ENCODE measurements around the gene ASCC1.
"Not testable (repeated sequence)": the region's sequence is repeated elsewhere in the genome, so short reads cannot be mapped to it uniquely, and the experiment has no call there.

The ASCC1 gene

DNA sequence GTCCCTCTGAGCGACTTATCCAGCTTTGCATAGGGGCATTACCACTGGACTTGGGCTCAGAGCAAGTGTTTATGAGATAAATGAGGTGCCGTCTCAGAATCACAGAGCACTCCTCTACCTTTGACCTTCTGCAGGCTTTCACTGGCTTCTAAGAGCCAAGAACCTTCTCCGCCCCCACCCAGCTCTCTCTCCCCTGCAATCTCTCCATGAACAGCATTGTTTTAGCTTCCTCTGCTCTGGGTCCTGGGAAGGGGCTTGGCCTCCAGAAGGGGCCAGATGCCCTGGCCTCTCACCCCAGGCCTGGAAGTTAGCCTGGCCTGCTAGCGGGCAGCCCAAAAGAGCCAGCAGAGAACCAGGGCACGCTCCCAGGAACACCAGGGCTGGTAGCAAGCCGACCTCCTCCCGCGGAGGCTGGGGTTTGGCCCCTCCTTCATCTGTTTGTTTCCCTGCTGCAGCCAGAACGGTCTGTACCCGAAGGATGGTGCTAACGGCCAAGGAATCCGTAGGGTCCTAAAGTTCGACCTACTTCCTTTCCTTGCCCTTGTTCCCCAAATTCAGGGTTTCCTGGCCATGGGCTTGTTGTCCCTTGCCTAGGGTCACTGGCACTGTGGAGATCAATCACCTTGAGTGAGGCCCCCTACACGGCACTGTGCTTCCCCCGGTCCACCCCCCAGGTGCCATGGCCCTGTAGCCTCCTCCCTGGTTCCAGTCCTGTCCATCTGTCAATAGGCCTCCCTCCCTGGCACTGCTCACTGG is 38.9 kb upstream of the ASCC1 start:
- peak overlapping the region; percentile 50 for H3K4me3 Mint-ChIP-seq
- no peaks in the 10 kb centered on the region for H3K9me3 Mint-ChIP-seq
- peak; percentile 56 for DNase-seq
- ATAC-seq: peak; percentile 35
- H3K27ac Mint-ChIP-seq: peak overlapping the region; percentile 63
- H3K4me1 Mint-ChIP-seq: peaks cover 82% of the 10 kb centered on the region
- no peaks in the 10 kb centered on the region for H3K27me3 Mint-ChIP-seq
- no peaks in the 10 kb centered on the region for H3K36me3 Mint-ChIP-seq (ENCODE audit: low read depth)

DNA sequence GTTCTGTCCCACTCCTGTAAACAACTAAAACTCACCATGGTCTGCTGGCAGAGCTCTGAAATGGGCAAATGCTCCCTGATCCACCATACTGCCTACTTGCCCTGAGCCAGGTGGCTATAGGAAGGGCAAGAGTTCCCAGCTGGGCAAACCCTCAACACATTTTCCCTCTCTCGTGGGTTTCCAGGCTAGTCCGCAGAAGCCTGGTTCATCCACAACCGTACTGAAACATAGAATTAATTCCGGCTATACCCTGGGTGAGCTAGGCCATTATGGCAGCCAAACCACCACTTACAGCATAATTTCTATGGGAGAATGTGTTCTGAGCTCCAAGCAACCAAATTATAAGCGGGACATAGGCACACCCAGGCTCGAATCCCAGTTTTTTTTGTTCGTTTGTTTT is 37.5 kb upstream of the ASCC1 start:
- H3K4me1 Mint-ChIP-seq: peaks cover 79% of the 10 kb centered on the region

DNA sequence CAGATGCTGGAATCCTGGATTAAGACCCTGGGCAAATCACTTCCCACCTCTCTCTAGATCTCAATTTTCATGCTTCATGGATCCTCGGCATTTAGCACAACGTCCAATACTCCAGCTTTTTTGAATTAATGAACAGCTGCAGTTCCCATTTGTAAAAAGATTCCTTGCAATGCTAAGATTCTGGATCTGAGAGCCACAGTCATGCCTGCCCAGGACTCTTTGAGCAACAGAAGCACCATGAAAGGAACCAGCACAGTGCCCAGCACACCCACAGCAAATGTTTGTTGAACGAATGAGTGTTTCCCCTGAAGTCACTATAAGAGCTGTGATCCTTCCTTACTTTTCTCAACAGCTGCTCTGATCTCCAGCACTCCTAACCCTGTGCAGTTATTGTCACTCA is 36.9 kb upstream of the ASCC1 start:
- DNase-seq: no peak
- H3K4me3 Mint-ChIP-seq: no peak overlapping the region
- H3K27ac Mint-ChIP-seq: peak overlapping the region; percentile 49
- H3K27me3 Mint-ChIP-seq: no peaks in the 10 kb centered on the region
- H3K36me3 Mint-ChIP-seq (ENCODE audit: low read depth): no peaks in the 10 kb centered on the region
- peaks cover 83% of the 10 kb centered on the region for H3K4me1 Mint-ChIP-seq
- no peaks in the 10 kb centered on the region for H3K9me3 Mint-ChIP-seq
- no peak for ATAC-seq

More for the DNA sequence above, 37.5 kb upstream of the ASCC1 start:
- H3K27me3 Mint-ChIP-seq: no peaks in the 10 kb centered on the region
- no peak overlapping the region for H3K4me3 Mint-ChIP-seq
- no peak for DNase-seq
- H3K36me3 Mint-ChIP-seq (ENCODE audit: low read depth): no peaks in the 10 kb centered on the region
- peak overlapping the region; percentile 49 for H3K27ac Mint-ChIP-seq
- no peak for ATAC-seq
- no peaks in the 10 kb centered on the region for H3K9me3 Mint-ChIP-seq

DNA sequence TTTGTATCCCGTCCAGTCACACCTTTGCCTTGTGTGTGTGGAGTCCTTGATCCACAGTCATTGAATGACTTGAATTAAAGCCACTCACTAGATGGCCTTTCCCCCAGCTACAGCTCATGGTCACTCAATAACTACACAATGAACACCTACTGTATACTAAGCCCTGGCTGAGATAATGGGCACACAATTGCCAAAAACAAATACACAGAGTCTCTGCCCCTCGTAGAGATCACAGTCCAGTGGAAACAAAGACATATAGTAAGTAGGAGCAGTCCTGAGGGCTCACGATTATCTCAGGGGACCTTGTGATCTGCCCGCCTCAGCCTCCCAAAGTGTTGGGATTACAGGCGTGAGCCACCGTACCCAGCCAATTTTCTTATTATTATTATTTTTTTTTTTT is 35.6 kb upstream of the ASCC1 start:
- ATAC-seq (no peak), DNase-seq (no peak)
- Mint-ChIP-seq H3K9me3 (no peaks in the 10 kb centered on the region), H3K4me1 (peaks cover 86% of the 10 kb centered on the region), H3K36me3 (ENCODE audit: low read depth) (no peaks in the 10 kb centered on the region), H3K27ac (no peak overlapping the region), H3K4me3 (no peak overlapping the region), H3K27me3 (no peaks in the 10 kb centered on the region)

DNA sequence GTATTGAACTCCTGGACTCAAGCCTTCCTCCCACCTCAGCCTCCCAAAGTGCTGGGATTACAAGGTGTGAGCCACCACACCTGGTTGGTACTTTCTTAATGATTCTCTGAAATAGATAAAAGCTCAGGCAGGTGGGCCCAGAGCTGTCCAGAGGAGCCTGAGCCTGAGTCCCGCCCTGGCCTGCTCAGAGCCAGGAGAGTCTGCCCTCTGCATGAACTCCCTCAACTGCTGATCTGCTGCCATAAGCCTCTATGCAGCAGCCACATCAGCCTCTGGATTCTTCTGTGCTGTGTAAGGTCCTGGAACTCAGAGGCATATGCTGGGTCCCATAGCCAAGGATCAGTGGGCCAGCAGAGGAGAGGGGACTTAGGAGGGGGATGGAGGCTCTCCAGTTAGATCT is 34.6 kb upstream of the ASCC1 start:
- Mint-ChIP-seq H3K36me3 (ENCODE audit: low read depth) (no peaks in the 10 kb centered on the region), H3K4me1 (peaks cover 84% of the 10 kb centered on the region), H3K27ac (peak overlapping the region; percentile 73), H3K27me3 (no peaks in the 10 kb centered on the region), H3K4me3 (peak overlapping the region; percentile 38), H3K9me3 (no peaks in the 10 kb centered on the region)
- DNase-seq (no peak), ATAC-seq (no peak)

DNA sequence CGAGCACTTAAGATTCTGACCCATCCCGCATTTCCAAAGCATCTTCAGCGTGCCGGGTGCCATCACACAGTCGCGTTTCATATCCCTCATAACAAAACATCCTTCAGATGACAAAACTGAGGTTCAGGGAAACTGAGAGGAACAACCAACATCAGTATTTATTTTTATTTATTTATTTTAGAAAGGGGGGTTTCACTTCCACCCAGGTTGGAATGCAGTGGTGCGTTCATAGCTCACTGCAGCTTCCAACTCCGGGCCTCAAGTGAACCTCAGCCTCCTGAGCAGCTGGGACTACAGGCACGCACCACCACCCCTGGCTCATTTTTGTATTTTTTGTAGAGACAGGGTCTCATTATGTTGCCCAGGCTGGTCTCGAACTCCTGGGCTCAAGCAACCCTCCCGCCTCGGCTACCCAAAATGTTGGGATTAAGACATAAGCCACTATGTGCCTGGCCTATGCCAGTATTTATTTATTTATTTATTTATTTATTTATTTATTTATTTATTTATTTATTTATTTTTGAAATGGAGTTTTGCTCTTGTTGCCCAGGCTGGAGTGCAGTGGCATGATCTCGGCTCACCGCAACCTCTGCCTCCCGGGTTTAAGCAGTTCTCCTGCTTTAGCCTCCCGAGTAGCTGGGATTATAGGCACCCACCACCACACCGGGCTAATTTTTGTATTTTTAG is 33.2 kb upstream of the ASCC1 start:
- ATAC-seq; DNase-seq; H3K27me3 Mint-ChIP-seq; H3K36me3 Mint-ChIP-seq (ENCODE audit: low read depth); H3K9me3 Mint-ChIP-seq: not testable (repeated sequence)
- peak overlapping the region; percentile 94 for H3K27ac Mint-ChIP-seq
- H3K4me1 Mint-ChIP-seq: peaks cover 84% of the 10 kb centered on the region
- peak overlapping the region; percentile 77 for H3K4me3 Mint-ChIP-seq

DNA sequence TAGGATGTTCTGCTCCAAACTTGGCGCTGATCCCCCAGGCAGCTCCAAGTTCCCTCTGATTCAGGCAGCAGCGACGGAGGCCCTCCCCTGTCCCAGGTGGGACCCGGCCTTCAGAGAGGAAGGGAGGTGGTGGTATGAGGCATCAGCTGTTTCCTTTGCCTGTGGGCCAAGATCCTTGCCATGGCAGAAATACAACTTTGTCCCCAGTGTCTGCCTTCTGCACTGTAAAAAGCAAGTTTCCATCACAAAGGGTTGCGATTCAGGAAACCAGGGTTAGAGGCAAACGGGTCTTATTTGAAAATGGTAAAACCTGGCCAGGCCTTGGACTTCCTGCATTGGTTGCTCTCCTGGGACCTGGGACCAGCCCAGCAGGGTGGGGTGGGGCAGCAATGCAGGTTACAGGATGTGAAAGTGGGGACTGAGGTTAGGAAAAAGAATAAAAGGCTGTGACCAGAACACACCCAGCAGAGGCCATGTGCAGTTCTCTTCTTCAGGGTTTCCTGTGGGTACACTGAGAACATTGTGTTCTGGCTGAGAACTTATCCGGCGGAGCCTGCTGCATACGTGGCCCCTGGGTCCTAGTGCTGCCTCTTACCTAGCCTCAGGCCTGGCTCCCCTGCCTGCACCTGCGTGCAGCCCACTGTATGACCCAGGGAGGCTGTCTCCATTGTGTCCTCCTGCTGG is 32.5 kb upstream of the ASCC1 start:
- no peaks in the 10 kb centered on the region for H3K36me3 Mint-ChIP-seq (ENCODE audit: low read depth)
- peak overlapping the region; percentile 94 for H3K27ac Mint-ChIP-seq
- ATAC-seq: peak; percentile 90
- H3K27me3 Mint-ChIP-seq: no peaks in the 10 kb centered on the region
- peak; percentile 73 for DNase-seq
- peaks cover 85% of the 10 kb centered on the region for H3K4me1 Mint-ChIP-seq
- no peaks in the 10 kb centered on the region for H3K9me3 Mint-ChIP-seq
- peak overlapping the region; percentile 77 for H3K4me3 Mint-ChIP-seq

DNA sequence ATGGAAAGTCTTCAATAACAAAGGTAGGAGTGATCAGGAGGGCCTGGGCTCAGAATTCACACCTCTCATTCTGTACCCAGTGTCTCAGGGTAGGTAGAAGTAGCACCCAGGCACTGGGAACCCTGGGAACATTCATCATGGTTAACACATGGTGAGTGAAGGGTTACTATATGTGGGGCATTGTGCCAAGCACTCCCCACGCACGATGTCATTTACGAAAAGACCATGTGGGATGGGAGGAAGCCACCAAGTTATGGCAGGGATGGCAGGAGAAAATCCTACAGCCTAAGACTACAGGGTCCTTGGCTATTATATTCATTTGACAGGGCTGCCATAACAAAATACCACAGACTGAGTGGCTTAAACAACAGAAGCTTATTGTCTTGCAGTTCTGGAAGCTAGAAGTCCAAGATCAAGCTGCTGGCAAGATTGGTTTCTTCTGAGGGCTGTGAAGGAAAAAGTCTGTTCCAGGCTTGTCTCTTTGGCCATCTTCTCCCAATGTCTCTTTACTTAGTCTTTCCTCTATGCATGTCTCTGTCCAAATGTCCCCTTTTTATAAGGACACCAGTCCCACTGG is 30.0 kb upstream of the ASCC1 start:
- ATAC-seq (no peak), DNase-seq (no peak)
- peak overlapping the region; percentile 88 for H3K27ac Mint-ChIP-seq
- H3K4me3 Mint-ChIP-seq: peak overlapping the region; percentile 17
- H3K9me3 Mint-ChIP-seq: no peaks in the 10 kb centered on the region
- H3K4me1 Mint-ChIP-seq: peaks cover 90% of the 10 kb centered on the region
- no peaks in the 10 kb centered on the region for H3K36me3 Mint-ChIP-seq (ENCODE audit: low read depth)
- no peaks in the 10 kb centered on the region for H3K27me3 Mint-ChIP-seq

DNA sequence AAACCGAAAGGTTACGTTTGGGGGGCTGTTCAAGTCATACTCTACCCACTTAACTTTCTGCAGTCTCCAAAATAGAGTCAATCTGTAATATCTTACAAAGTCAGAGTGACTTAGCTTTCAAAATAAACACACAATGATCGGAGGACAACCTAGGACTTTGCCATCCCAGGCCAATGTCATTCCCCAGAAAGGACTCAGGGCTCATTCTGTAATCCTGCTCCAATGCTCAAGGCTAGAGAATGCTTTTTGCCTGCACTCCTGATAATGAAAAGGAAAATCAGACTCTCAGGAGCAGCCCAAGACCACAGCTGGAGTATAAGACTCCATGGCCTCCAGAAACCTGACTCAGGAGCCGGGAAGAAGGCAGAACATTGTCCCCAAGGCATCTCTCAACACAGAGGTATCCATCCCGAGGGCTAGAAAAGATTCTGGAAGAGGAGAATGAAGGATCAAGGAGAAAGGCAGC is 28.5 kb upstream of the ASCC1 start:
- H3K9me3 Mint-ChIP-seq: no peaks in the 10 kb centered on the region
- H3K27me3 Mint-ChIP-seq: no peaks in the 10 kb centered on the region
- H3K4me1 Mint-ChIP-seq: peaks cover 87% of the 10 kb centered on the region
- ATAC-seq (no peak), DNase-seq (no peak)
- no peaks in the 10 kb centered on the region for H3K36me3 Mint-ChIP-seq (ENCODE audit: low read depth)
- H3K27ac Mint-ChIP-seq: peak overlapping the region; percentile 65
- no peak overlapping the region for H3K4me3 Mint-ChIP-seq

DNA sequence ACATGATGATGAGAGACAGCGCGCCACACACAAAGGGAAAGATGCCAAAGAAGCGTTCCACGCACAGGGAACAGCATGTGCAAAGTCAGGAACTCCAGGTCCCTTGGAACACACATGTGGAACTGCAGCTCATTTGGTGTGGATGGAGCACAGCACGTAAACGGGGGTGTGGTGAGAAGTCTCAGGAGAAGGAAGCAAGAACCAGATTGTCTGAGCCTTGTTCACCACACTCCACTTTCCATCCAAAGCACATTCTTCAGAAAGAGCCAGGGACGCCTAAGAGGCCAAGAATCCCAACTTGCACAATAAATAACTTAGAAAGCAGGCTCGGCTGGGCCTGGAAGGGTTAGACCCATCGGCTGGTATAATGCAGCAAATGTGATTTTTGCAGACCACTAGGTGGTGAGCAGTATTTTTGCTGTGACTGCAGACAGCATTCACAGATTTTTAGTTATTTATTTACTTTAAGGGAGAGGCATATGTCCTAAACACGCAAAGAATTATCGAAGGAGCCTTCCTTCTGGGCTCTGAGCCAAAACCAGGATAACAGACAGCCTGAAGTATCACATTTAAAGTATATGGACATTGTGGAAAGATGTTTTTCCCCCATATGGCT is 27.9 kb upstream of the ASCC1 start:
- peak overlapping the region; percentile 65 for H3K27ac Mint-ChIP-seq
- H3K4me1 Mint-ChIP-seq: peaks cover 84% of the 10 kb centered on the region
- H3K4me3 Mint-ChIP-seq: no peak overlapping the region

DNA sequence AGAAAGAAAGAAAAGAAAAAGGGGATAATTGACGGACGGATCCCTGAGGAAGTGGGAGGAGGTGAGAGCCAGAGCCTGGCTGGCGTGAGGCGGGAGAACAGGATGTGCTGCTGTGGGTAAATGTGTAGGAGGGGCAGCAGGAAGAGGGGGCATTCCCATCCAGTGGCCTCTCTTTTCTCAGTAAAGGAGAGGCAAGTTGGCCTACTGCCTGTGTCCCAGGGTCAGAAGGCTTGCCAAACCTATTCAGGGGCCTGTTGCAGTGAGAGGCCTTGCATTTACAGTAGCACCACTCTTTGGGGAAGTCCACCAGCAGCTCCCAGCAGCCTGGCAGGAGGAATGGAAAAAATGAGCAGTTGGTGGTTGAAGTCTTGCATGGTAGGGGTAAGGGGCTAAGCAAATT is 26.6 kb upstream of the ASCC1 start:
- DNase-seq (peak; percentile 48), ATAC-seq (peak; percentile 73)
- Mint-ChIP-seq H3K36me3 (ENCODE audit: low read depth) (peaks cover 3% of the 10 kb centered on the region), H3K9me3 (no peaks in the 10 kb centered on the region), H3K27me3 (no peaks in the 10 kb centered on the region), H3K27ac (peak overlapping the region; percentile 87), H3K4me1 (peaks cover 71% of the 10 kb centered on the region), H3K4me3 (peak overlapping the region; percentile 40)

More for the DNA sequence above, 27.9 kb upstream of the ASCC1 start:
- H3K36me3 Mint-ChIP-seq (ENCODE audit: low read depth): no peaks in the 10 kb centered on the region
- ATAC-seq: no peak
- DNase-seq: no peak
- no peaks in the 10 kb centered on the region for H3K9me3 Mint-ChIP-seq
- H3K27me3 Mint-ChIP-seq: no peaks in the 10 kb centered on the region

DNA sequence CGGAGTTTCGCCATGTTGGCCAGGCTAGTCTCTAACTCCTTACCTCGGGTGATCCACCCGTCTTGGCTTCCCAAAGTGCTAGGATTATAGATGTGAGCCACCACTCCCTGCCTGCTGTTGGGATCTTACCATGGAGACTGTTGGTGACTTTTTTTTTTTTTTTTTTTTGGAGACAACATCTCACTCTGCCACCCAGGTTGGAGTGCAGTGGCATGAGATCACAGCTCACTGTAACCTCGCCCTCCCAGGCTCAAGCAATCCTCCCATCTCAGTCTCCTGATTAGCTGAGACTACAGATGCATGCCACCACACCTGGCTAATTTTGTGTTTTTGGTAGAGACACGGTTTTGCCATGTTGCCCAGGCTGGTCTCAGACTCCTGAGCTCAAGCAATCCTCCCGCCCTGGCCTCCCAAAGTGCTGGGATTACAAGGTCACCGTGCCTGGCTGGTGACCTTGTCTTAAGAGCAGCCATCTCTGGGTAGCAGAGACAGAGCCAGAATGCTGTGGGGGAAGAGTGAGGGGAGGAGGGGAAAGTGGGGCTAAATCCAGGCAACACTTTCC is 25.7 kb upstream of the ASCC1 start:
- ATAC-seq (no peak), DNase-seq (no peak)
- Mint-ChIP-seq H3K4me3 (peak overlapping the region; percentile 42), H3K27me3 (no peaks in the 10 kb centered on the region), H3K4me1 (peaks cover 62% of the 10 kb centered on the region), H3K27ac (peak overlapping the region; percentile 81), H3K9me3 (no peaks in the 10 kb centered on the region), H3K36me3 (ENCODE audit: low read depth) (peaks cover 3% of the 10 kb centered on the region)

DNA sequence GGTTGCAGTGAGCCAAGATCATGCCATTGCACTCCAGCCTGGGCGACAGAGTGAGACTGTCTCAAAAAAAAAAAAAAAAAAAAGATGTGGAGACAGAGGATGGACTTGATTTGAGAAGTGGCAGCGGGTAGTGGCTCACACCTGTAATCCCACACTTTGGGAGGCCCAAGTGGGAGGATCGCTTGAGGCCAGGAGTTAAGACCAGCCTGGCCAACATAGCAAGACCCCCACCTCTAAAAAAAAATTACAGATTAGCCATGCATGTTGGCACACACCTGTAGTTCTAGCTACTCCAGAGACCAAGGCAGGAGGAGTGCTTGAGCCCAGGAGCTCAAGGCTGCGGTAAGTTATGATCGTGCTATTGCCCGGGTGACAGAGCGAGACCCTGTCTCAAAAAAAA is 24.3 kb upstream of the ASCC1 start:
- no peak for DNase-seq
- Mint-ChIP-seq H3K27me3 (no peaks in the 10 kb centered on the region), H3K4me1 (peaks cover 51% of the 10 kb centered on the region), H3K27ac (no peak overlapping the region), H3K9me3 (no peaks in the 10 kb centered on the region), H3K4me3 (no peak overlapping the region), H3K36me3 (ENCODE audit: low read depth) (peaks cover 11% of the 10 kb centered on the region)
- no peak for ATAC-seq

DNA sequence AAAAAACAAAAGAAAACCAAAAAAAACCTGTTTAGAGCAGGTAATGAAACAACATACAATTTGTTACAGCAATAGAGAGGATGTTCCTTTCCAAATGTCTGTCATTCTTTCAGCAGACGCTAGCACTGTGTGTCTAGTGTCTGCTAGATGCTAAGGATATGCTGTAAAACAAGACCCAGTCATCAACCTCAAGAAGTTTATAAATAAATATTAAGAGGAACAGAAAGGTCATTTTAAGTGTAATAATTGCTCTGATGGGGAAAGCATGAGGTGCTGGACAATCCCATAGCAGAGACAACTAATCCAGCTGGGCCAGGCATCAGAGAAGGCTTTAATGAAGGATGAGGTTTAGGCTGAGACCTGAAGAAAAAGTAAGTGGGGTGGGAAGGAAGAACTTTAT is 23.3 kb upstream of the ASCC1 start:
- DNase-seq (no peak), ATAC-seq (no peak)
- Mint-ChIP-seq H3K27me3 (no peaks in the 10 kb centered on the region), H3K4me3 (no peak overlapping the region), H3K27ac (no peak overlapping the region), H3K36me3 (ENCODE audit: low read depth) (peaks cover 14% of the 10 kb centered on the region), H3K9me3 (no peaks in the 10 kb centered on the region), H3K4me1 (peaks cover 42% of the 10 kb centered on the region)
